Measurements from ENCODE around the gene NELL2. TPM values are rescaled to one million over a fixed set of nuclear protein-coding genes. Genes with fewer than 3 reads are reported as not detected.

The NELL2 gene
- total RNA-seq, 4 donors from 2014 or later, result 0.12 to 42.0 (median 2.0) TPM; not detected in 1

GRCh38 chr12:44550377-44550776 lies 325.7 kb downstream of the NELL2 start:
- no peak for TF ChIP-seq CTCF (IDR thresholded peaks at IDR 0.05)
- TF ChIP-seq POLR2A (IDR thresholded peaks at IDR 0.05), result no peak
- TF ChIP-seq POLR2AphosphoS5 (IDR thresholded peaks at IDR 0.05), result no peak
- TF ChIP-seq EP300 (IDR thresholded peaks at IDR 0.05), result no peak
- no peak overlapping the region for H3K27ac ChIP-seq
- ATAC-seq, result no peak

GRCh38 chr12:44546060-44546459 lies 330.1 kb downstream of the NELL2 start:
- Histone ChIP-seq H3K27ac (no peak overlapping the region), H3K27me3 (no peaks in the 10 kb centered on the region), H3K4me3 (no peak overlapping the region), H3K36me3 (no peaks in the 10 kb centered on the region), H3K4me1 (no peaks in the 10 kb centered on the region), H3K9me3 (no peaks in the 10 kb centered on the region)
- no peak for ATAC-seq
- TF ChIP-seq CTCF (IDR thresholded peaks at IDR 0.05) (no peak), EP300 (IDR thresholded peaks at IDR 0.05) (no peak), POLR2AphosphoS5 (IDR thresholded peaks at IDR 0.05) (no peak), POLR2A (IDR thresholded peaks at IDR 0.05) (no peak)
- 83 to 100% methylated on average over 1 of the region's 1 CpG for WGBS, 2 donors (ENCODE audit: low coverage in 1 of 2)

More at GRCh38 chr12:44550377-44550776, 325.7 kb downstream of the NELL2 start:
- WGBS, 2 donors (ENCODE audit: low coverage in 1 of 2), result 77 to 89% methylated on average over 4 to 5 of the region's 5 CpGs
- Histone ChIP-seq H3K4me3 (no peak overlapping the region), H3K4me1 (no peaks in the 10 kb centered on the region), H3K9me3 (no peaks in the 10 kb centered on the region), H3K27me3 (no peaks in the 10 kb centered on the region), H3K36me3 (no peaks in the 10 kb centered on the region)

GRCh38 chr12:44544018-44544417 lies 332.1 kb downstream of the NELL2 start:
- WGBS, 2 donors (ENCODE audit: low coverage in 1 of 2), result 85 to 92% methylated on average over 3 of the region's 3 CpGs
- ATAC-seq, result no peak
- no peaks in the 10 kb centered on the region for H3K4me1 ChIP-seq
- no peaks in the 10 kb centered on the region for H3K27me3 ChIP-seq
- TF ChIP-seq CTCF (IDR thresholded peaks at IDR 0.05) (no peak), EP300 (IDR thresholded peaks at IDR 0.05) (no peak), POLR2AphosphoS5 (IDR thresholded peaks at IDR 0.05) (no peak), POLR2A (IDR thresholded peaks at IDR 0.05) (no peak)
- no peak overlapping the region for H3K27ac ChIP-seq
- H3K9me3 ChIP-seq, result no peaks in the 10 kb centered on the region
- H3K36me3 ChIP-seq, result no peaks in the 10 kb centered on the region
- H3K4me3 ChIP-seq, result no peak overlapping the region

GRCh38 chr12:44542716-44543115 lies 333.4 kb downstream of the NELL2 start:
- no peak for ATAC-seq
- WGBS, 2 donors (ENCODE audit: low coverage in 1 of 2), result 46 to 86% methylated on average over 1 of the region's 1 CpG
- Histone ChIP-seq H3K27ac (no peak overlapping the region), H3K4me3 (no peak overlapping the region), H3K27me3 (no peaks in the 10 kb centered on the region), H3K4me1 (no peaks in the 10 kb centered on the region), H3K9me3 (no peaks in the 10 kb centered on the region), H3K36me3 (no peaks in the 10 kb centered on the region)
- TF ChIP-seq POLR2A (IDR thresholded peaks at IDR 0.05), result no peak
- TF ChIP-seq EP300 (IDR thresholded peaks at IDR 0.05), result no peak
- TF ChIP-seq POLR2AphosphoS5 (IDR thresholded peaks at IDR 0.05), result no peak
- TF ChIP-seq CTCF (IDR thresholded peaks at IDR 0.05), result no peak

- Histone ChIP-seq H3K9me3 (no peaks in the 10 kb centered on the region), H3K4me1 (no peaks in the 10 kb centered on the region), H3K27ac (no peak overlapping the region), H3K36me3 (no peaks in the 10 kb centered on the region), H3K27me3 (no peaks in the 10 kb centered on the region), H3K4me3 (no peak overlapping the region)
- no peak for TF ChIP-seq CTCF (IDR thresholded peaks at IDR 0.05)
- TF ChIP-seq EP300 (IDR thresholded peaks at IDR 0.05), result no peak
- TF ChIP-seq POLR2A (IDR thresholded peaks at IDR 0.05), result no peak
- TF ChIP-seq POLR2AphosphoS5 (IDR thresholded peaks at IDR 0.05), result no peak
- ATAC-seq, result no peak
Observed at GRCh38 chr12:44537354-44537753, 338.8 kb downstream of the NELL2 start.

Measured in gastroesophageal sphincter (tissue), 4 donors.